ENCODE data around the gene NUP107.
A peak's percentile ranks its signal among the peaks of the same experiment; 100 is the strongest.

Gene NUP107

GRCh38 chr12:68686262-68686594, 550 bp upstream of the NUP107 start:
- peak overlapping the region; percentile 15; the same call in 1 of the 2 replicates for H3K27ac ChIP-seq (ENCODE audit: low read depth, low read length)

DNA sequence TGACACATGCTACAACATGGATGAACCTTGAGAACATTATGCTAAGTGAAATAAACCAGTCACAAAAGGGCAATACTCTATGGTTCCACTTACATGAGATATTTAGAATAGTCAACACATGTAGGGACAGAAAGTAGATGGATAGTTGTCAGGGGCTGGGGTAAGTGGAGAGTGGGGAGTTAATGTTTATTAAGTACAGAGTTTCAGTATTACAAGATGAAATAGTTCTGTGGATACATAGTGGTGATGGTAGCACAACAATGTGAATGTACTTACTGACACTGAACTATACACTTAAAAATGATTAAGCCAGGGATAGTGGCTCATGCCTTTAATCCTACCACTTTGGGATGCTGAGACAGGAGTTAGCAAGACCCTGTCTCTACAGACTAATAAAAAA, 8.7 kb downstream of the NUP107 start:
- peaks cover 84% of the 10 kb centered on the region for H3K36me3 ChIP-seq (ENCODE audit: control insufficient read depth, low read length)
- H3F3A ChIP-seq (ENCODE audit: control insufficient read depth, insufficient read depth): peaks cover 4% of the 10 kb centered on the region; the same call in 1 of the 2 replicates
- TF ChIP-seq, protein P1, sequence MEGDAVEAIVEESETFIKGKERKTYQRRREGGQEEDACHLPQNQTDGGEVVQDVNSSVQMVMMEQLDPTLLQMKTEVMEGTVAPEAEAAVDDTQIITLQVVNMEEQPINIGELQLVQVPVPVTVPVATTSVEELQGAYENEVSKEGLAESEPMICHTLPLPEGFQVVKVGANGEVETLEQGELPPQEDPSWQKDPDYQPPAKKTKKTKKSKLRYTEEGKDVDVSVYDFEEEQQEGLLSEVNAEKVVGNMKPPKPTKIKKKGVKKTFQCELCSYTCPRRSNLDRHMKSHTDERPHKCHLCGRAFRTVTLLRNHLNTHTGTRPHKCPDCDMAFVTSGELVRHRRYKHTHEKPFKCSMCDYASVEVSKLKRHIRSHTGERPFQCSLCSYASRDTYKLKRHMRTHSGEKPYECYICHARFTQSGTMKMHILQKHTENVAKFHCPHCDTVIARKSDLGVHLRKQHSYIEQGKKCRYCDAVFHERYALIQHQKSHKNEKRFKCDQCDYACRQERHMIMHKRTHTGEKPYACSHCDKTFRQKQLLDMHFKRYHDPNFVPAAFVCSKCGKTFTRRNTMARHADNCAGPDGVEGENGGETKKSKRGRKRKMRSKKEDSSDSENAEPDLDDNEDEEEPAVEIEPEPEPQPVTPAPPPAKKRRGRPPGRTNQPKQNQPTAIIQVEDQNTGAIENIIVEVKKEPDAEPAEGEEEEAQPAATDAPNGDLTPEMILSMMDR (IDR thresholded peaks at IDR 0.05; ENCODE audit: low read depth, low read length, poor library complexity, severe bottlenecking): no peak
- no peak for TF ChIP-seq EZH2phosphoT487 (IDR thresholded peaks at IDR 0.05; ENCODE audit: borderline replicate concordance, low read length)

More at GRCh38 chr12:68686262-68686594, 550 bp upstream of the NUP107 start:
- H3K9me3 ChIP-seq (ENCODE audit: control insufficient read depth, insufficient read depth, low read length): no peaks in the 10 kb centered on the region
- no peaks in the 10 kb centered on the region for H3K27me3 ChIP-seq (ENCODE audit: control insufficient read depth, low read length)
- no peaks in the 10 kb centered on the region for H3F3A ChIP-seq (ENCODE audit: control insufficient read depth, insufficient read depth)
- peak overlapping the region; percentile 73 for H3K4me2 ChIP-seq (ENCODE audit: low read length)
- H3K4me1 ChIP-seq (ENCODE audit: control insufficient read depth, low read length): peaks cover 23% of the 10 kb centered on the region
- H4K20me1 ChIP-seq (ENCODE audit: control insufficient read depth, insufficient read depth, low read depth, low read length): no peaks in the 10 kb centered on the region
- TF ChIP-seq, protein P1 (IDR thresholded peaks at IDR 0.05; ENCODE audit: low read depth, low read length, poor library complexity, severe bottlenecking): no peak
- TF ChIP-seq EZH2phosphoT487 (IDR thresholded peaks at IDR 0.05; ENCODE audit: borderline replicate concordance, low read length): no peak
- peaks cover 29% of the 10 kb centered on the region for H3K36me3 ChIP-seq (ENCODE audit: control insufficient read depth, low read length)
- H3K9me2 ChIP-seq (replicated peaks; ENCODE audit: control insufficient read depth, low read length): no peaks in the 10 kb centered on the region
- H3K4me3 ChIP-seq (ENCODE audit: low read length): peak overlapping the region; percentile 76
- peaks cover 55% of the 10 kb centered on the region for H3K79me2 ChIP-seq (ENCODE audit: control insufficient read depth, low read length)

GRCh38 chr12:68699486-68699885, 12.7 kb downstream of the NUP107 start:
- Histone ChIP-seq H3K27ac (ENCODE audit: low read depth, low read length) (no peak overlapping the region), H3K4me3 (ENCODE audit: low read length) (no peak overlapping the region), H3F3A (ENCODE audit: control insufficient read depth, insufficient read depth) (peaks cover 4% of the 10 kb centered on the region; the same call in 1 of the 2 replicates), H3K4me2 (ENCODE audit: low read length) (no peak overlapping the region), H3K9me2 (replicated peaks; ENCODE audit: control insufficient read depth, low read length) (no peaks in the 10 kb centered on the region), H3K4me1 (ENCODE audit: control insufficient read depth, low read length) (no peaks in the 10 kb centered on the region), H3K36me3 (ENCODE audit: control insufficient read depth, low read length) (peaks cover 65% of the 10 kb centered on the region), H3K27me3 (ENCODE audit: control insufficient read depth, low read length) (no peaks in the 10 kb centered on the region), H3K9me3 (ENCODE audit: control insufficient read depth, insufficient read depth, low read length) (no peaks in the 10 kb centered on the region), H3K79me2 (ENCODE audit: control insufficient read depth, low read length) (no peaks in the 10 kb centered on the region), H4K20me1 (ENCODE audit: control insufficient read depth, insufficient read depth, low read depth, low read length) (no peaks in the 10 kb centered on the region)
- TF ChIP-seq EZH2phosphoT487 (IDR thresholded peaks at IDR 0.05; ENCODE audit: borderline replicate concordance, low read length): no peak
- TF ChIP-seq, protein P1 (IDR thresholded peaks at IDR 0.05; ENCODE audit: low read depth, low read length, poor library complexity, severe bottlenecking): no peak

More for the DNA sequence above, 8.7 kb downstream of the NUP107 start:
- H3K4me1 ChIP-seq (ENCODE audit: control insufficient read depth, low read length): no peaks in the 10 kb centered on the region
- no peak overlapping the region for H3K4me3 ChIP-seq (ENCODE audit: low read length)
- H3K27ac ChIP-seq (ENCODE audit: low read depth, low read length): no peak overlapping the region
- no peak overlapping the region for H3K4me2 ChIP-seq (ENCODE audit: low read length)
- no peaks in the 10 kb centered on the region for H4K20me1 ChIP-seq (ENCODE audit: control insufficient read depth, insufficient read depth, low read depth, low read length)
- no peaks in the 10 kb centered on the region for H3K27me3 ChIP-seq (ENCODE audit: control insufficient read depth, low read length)
- H3K9me3 ChIP-seq (ENCODE audit: control insufficient read depth, insufficient read depth, low read length): no peaks in the 10 kb centered on the region
- peaks cover 3% of the 10 kb centered on the region for H3K79me2 ChIP-seq (ENCODE audit: control insufficient read depth, low read length)
- no peaks in the 10 kb centered on the region for H3K9me2 ChIP-seq (replicated peaks; ENCODE audit: control insufficient read depth, low read length)

All from DOHH2 (cell line).